Airway epithelial cell (primary cell): ENCODE measurements around the gene WHAMM. TPM values are rescaled to one million over a fixed set of nuclear protein-coding genes. Genes with fewer than 3 reads are reported as not detected.

Experiments used
- total RNA-seq: library from RNA; depleted of rRNA; stranded (reverse); fragments of >200 nt; gene quantifications from 2 replicates; pipeline ENCODE4 v1.2.3, GENCODE V29; 2015

Gene WHAMM
- total RNA-seq = 5.3 and 7.2 TPM in 2 replicates

GRCh38 chr15:82809308-82810060 lies at the start of gene WHAMM:
TSS of gene WHAMM (plus strand) at chr15:82809628. CDS start at chr15:82809727, 99 bp downstream.

GRCh38 chr15:82805994-82806406 lies 3.4 kb upstream of the WHAMM start, which contains the start of gene FSD2:
TSS of gene FSD2 (minus strand) at chr15:82806069. CDS start at chr15:82787390, 18,679 bp downstream.

Other genes with a start within 250 kb of the WHAMM start
- not detected in 2 replicates for gene CPEB1, start 162.3 kb upstream of the WHAMM start, total RNA-seq
- 1.1 TPM in 1 of 2 replicates, not detected in the other for gene AP3B2, start 99.8 kb upstream of the WHAMM start, total RNA-seq
- not detected in 2 replicates for gene FSD2, start 3.6 kb upstream of the WHAMM start, total RNA-seq
- gene HOMER2, start 143.1 kb downstream of the WHAMM start, total RNA-seq = 50.9 and 56.5 TPM in 2 replicates
- 29.5 and 30.8 TPM in 2 replicates for gene RAMAC, start 176.6 kb downstream of the WHAMM start, total RNA-seq
- gene C15orf40, start 202.0 kb downstream of the WHAMM start, total RNA-seq = 6.0 and 17.7 TPM in 2 replicates